IMR-90 (cell line): ENCODE results near the gene CPAMD8. TPM values are rescaled to one million over a fixed set of nuclear protein-coding genes. Genes with fewer than 3 reads are reported as not detected.

Source experiments
- ATAC-seq: fragments of 200-7000 bp; cut with Tn5 transposase; 2 replicates; pipeline ENCODE4 v1.9.1; 2020; ENCODE audit warnings: low read depth, mild to moderate bottlenecking, moderate library complexity
- BruUV-seq: library from RNA; stranded (reverse); fragments of 400-500 nt; replicated peaks from 2 replicates; lab custom pipeline; 2021; lab: Mats Ljungman, UMichigan
- CTCF ChIA-PET: fragments of 300-600 bp; formaldehyde crosslinking; extraction: SDS; loops from one replicate; lab custom pipeline; 2021; ENCODE audit warnings: antibody characterized with exemption; lab: Yijun Ruan, JAX
- POLR2A ChIA-PET: fragments of 300-600 bp; sonication (Branson Sonifier 250); formaldehyde crosslinking; loops from one replicate; lab custom pipeline; 2022; ENCODE audit warnings: antibody characterized with exemption; ENCODE audit not compliant: unreplicated experiment; lab: Charles Lee
- DNase-seq: peaks from one replicate; pipeline ENCODE4 v3.0.0; 2013
- H2AFZ ChIP-seq: replicated peaks from 2 replicates; pipeline ENCODE3; 2013; ENCODE audit warnings: low read length, mild to moderate bottlenecking; ENCODE audit not compliant: poor library complexity
- H2AK5ac ChIP-seq: 2 replicates; pipeline ENCODE4 v1.6.1; 2013; ENCODE audit warnings: low read depth, low read length, inconsistent platforms
- H2AK9ac ChIP-seq: replicated peaks from 2 replicates; pipeline ENCODE3; 2013; ENCODE audit warnings: mild to moderate bottlenecking, low read depth, low read length, moderate library complexity; ENCODE audit not compliant: poor library complexity
- H2BK120ac ChIP-seq: 2 replicates; pipeline ENCODE4 v1.6.1; 2013; ENCODE audit warnings: low read depth, low read length, inconsistent platforms
- H2BK15ac ChIP-seq: 3 replicates; pipeline ENCODE4 v1.6.1; 2013; ENCODE audit warnings: low read depth, low read length, inconsistent platforms
- H2BK20ac ChIP-seq: 2 replicates; pipeline ENCODE4 v1.6.1; 2013; ENCODE audit warnings: low read depth, mild to moderate bottlenecking, inconsistent platforms, low read length, moderate library complexity
- H2BK5ac ChIP-seq: 2 replicates; pipeline ENCODE4 v1.6.1; 2013; ENCODE audit warnings: mild to moderate bottlenecking, low read depth, low read length, inconsistent platforms; ENCODE audit not compliant: poor library complexity, severe bottlenecking
- H3K14ac ChIP-seq: replicated peaks from 2 replicates; pipeline ENCODE4 v1.6.1; 2013; ENCODE audit warnings: low read depth, low read length, inconsistent platforms
- H3K18ac ChIP-seq: 2 replicates; pipeline ENCODE4 v1.6.1; 2013; ENCODE audit warnings: low read depth, low read length, control low read depth
- H3K23ac ChIP-seq: 2 replicates; pipeline ENCODE4 v1.6.1; 2013; ENCODE audit warnings: low read depth, low read length, inconsistent platforms
- H3K27ac ChIP-seq: 2 replicates; pipeline ENCODE4 v1.5.1; 2013; ENCODE audit warnings: mild to moderate bottlenecking, control low read depth, low read length; ENCODE audit not compliant: insufficient read depth
- H3K27me3 ChIP-seq: 2 replicates; pipeline ENCODE4 v1.6.1; 2013; ENCODE audit warnings: low read length; ENCODE audit not compliant: control insufficient read depth, insufficient read depth
- H3K36me3 ChIP-seq: 2 replicates; pipeline ENCODE4 v1.6.1; 2013; ENCODE audit warnings: low read length, mixed read lengths; ENCODE audit not compliant: control insufficient read depth, insufficient read depth
- H3K4ac ChIP-seq: 2 replicates; pipeline ENCODE4 v1.6.1; 2013; ENCODE audit warnings: low read depth, low read length, inconsistent platforms
- H3K4me1 ChIP-seq: 2 replicates; pipeline ENCODE4 v1.6.1; 2013; ENCODE audit warnings: low read length, mixed read lengths; ENCODE audit not compliant: control insufficient read depth, insufficient read depth
- H3K4me2 ChIP-seq: 2 replicates; pipeline ENCODE4 v1.6.1; 2013; ENCODE audit warnings: low read depth, mild to moderate bottlenecking, control low read depth, low read length, moderate library complexity
- H3K4me3 ChIP-seq: 2 replicates; pipeline ENCODE4 v1.5.1; 2013; ENCODE audit warnings: low read depth, mild to moderate bottlenecking, control low read depth, low read length, moderate library complexity; ENCODE audit not compliant: insufficient read depth
- H3K56ac ChIP-seq: 2 replicates; pipeline ENCODE4 v1.6.1; 2013; ENCODE audit warnings: low read length, inconsistent platforms; ENCODE audit not compliant: insufficient read depth; ENCODE audit errors: extremely low read depth
- H3K79me1 ChIP-seq, 2 experiments: 2 replicates each; pipeline ENCODE4 v1.6.1; 2013; ENCODE audit warnings: low read length in 2 of 2, inconsistent platforms in 1 of 2, low read depth in 1 of 2
- H3K9ac ChIP-seq: 2 replicates; pipeline ENCODE4 v1.6.1; 2013; ENCODE audit warnings: low read depth, low read length, control low read depth
- H3K9me1 ChIP-seq: 2 replicates; pipeline ENCODE4 v1.6.1; 2013; ENCODE audit warnings: low read length, inconsistent platforms; ENCODE audit not compliant: insufficient read depth
- H3K9me3 ChIP-seq: 2 replicates; pipeline ENCODE4 v1.6.1; 2013; ENCODE audit warnings: low read length; ENCODE audit not compliant: control insufficient read depth, insufficient read depth
- H4K20me1 ChIP-seq: 2 replicates; pipeline ENCODE4 v1.6.1; 2013; ENCODE audit warnings: low read length, inconsistent platforms; ENCODE audit not compliant: insufficient read depth
- H4K5ac ChIP-seq: 2 replicates; pipeline ENCODE4 v1.6.1; 2013; ENCODE audit warnings: mild to moderate bottlenecking, low read depth, low read length, control low read depth
- H4K8ac ChIP-seq, 2 experiments: 2 replicates each; pipeline ENCODE4 v1.6.1; 2013; ENCODE audit warnings: low read depth in 2 of 2, low read length in 2 of 2, control low read depth in 1 of 2, inconsistent platforms in 1 of 2
- H4K91ac ChIP-seq: 2 replicates; pipeline ENCODE4 v1.6.1; 2013; ENCODE audit warnings: low read depth, low read length, inconsistent platforms; ENCODE audit not compliant: insufficient read depth
- CEBPB ChIP-seq: IDR thresholded peaks from 2 replicates; pipeline ENCODE4 v1.6.1; 2012; ENCODE audit warnings: low read depth, low read length, improper control_type of control experiment
- MAFK ChIP-seq: IDR thresholded peaks from 2 replicates; pipeline ENCODE4 v1.6.1; 2012; ENCODE audit warnings: low read depth, low read length, improper control_type of control experiment
- MAZ ChIP-seq: IDR thresholded peaks from 2 replicates; pipeline ENCODE4 v1.6.1; 2012; ENCODE audit warnings: low read depth, mild to moderate bottlenecking, low read length, improper control_type of control experiment, moderate library complexity, borderline replicate concordance
- POLR2A ChIP-seq: IDR thresholded peaks from 2 replicates; pipeline ENCODE4 v1.6.1; 2012; ENCODE audit warnings: mild to moderate bottlenecking, low read depth, low read length
- RCOR1 ChIP-seq: IDR thresholded peaks from 2 replicates; pipeline ENCODE4 v1.6.1; 2012; ENCODE audit warnings: mild to moderate bottlenecking, low read length, improper control_type of control experiment; ENCODE audit not compliant: insufficient replicate concordance
- RFX5 ChIP-seq: IDR thresholded peaks from 2 replicates; pipeline ENCODE4 v1.8.0; 2012; ENCODE audit warnings: low read depth, mild to moderate bottlenecking, low read length, moderate library complexity
- SMC3 ChIP-seq: fragments of 150-350 bp; IDR thresholded peaks from 2 replicates; pipeline ENCODE4 v1.6.1; 2016; ENCODE audit warnings: low read depth, mild to moderate bottlenecking, antibody characterized with exemption, low read length, moderate library complexity
- WGBS, 2 experiments: methylation state at CpG; one replicate each; pipeline versions ENCODE4 v1.1.5 to v1.1.7; 2013; ENCODE audit warnings: missing lambda C conversion rate in 2 of 2; ENCODE audit not compliant: insufficient read length in 1 of 2; ENCODE audit errors: extremely low coverage in 2 of 2; 5-methylcytosine and 5-hydroxymethylcytosine counted together
- dilution Hi-C: fragments of 300-500 bp; cut with HindIII; formaldehyde crosslinking; loops from one replicate; pipeline ENCODE4 v1.14.3; 2018; ENCODE audit warnings: low sequenced_read_pairs; ENCODE audit not compliant: unreplicated experiment
- in situ Hi-C: fragments of 300-500 bp; cut with MboI; formaldehyde crosslinking; loops from 3 replicates; pipeline ENCODE4 v1.14.3; 2019; ENCODE audit warnings: low sequenced_read_pairs, inconsistent platforms, mixed read lengths
- intact Hi-C: fragments of 100-400 bp; cut with micrococcal nuclease; formaldehyde crosslinking; loops from 2 replicates; pipeline ENCODE4 v1.10.0; 2022
- polyA plus RNA-seq, 3 experiments: library from polyadenylated mRNA; depleted of rRNA; stranded (reverse); fragments of >200 nt; gene quantifications; 2 replicates each; pipeline ENCODE4 v1.2.3, GENCODE V29; 2012; ENCODE audit warnings: low replicate concordance in 1 of 3
- total RNA-seq: library from RNA; depleted of rRNA; stranded (reverse); fragments of >200 nt; gene quantifications from 2 replicates; pipeline ENCODE4 v1.2.3, GENCODE V29; 2012
- TF ChIP-seq, protein P1 (sequence below): fragments of 150-350 bp; IDR thresholded peaks from 2 replicates; pipeline ENCODE4 v1.6.1; 2017; ENCODE audit warnings: mild to moderate bottlenecking, antibody characterized with exemption, low read length, low read depth

CPAMD8 gene
- total and polyA plus RNA-seq, 2 of the 4 experiments (the other 2 are of a cell fraction) = 0.36 to 0.79 TPM

DNA sequence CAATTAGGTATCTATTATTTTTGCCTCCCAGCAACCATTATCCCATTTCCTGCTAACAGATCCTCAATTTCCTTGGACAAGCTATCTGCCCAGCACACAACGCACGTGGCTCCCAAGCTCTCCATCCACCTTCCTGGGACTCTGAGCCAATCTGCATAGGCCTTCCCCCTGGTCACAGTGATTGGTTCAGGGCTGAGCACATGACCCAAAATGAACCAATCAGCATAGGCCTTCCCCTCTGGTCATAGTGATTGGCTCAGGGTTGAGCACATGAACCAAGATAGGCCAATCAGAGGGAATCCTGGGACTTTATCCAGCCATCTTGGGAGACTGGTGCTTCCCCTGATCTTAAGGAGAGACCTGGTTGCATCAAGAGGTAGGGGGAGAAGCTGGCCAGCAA is 5.8 kb downstream of the CPAMD8 start:
- Histone ChIP-seq H3K4me2 (no peak overlapping the region), H4K20me1 (no peaks in the 10 kb centered on the region), H2BK20ac (no peak overlapping the region), H3K23ac (no peak overlapping the region), H2BK120ac (no peak overlapping the region), H3K9me3 (peaks cover 12% of the 10 kb centered on the region), H2BK15ac (no peak overlapping the region), H3K4me1 (no peaks in the 10 kb centered on the region), H3K79me1 (no peaks in the 10 kb centered on the region), H3K56ac (no peak overlapping the region), H3K4me3 (no peak overlapping the region), H2AK9ac (no peak overlapping the region), H3K27me3 (peaks cover 30% of the 10 kb centered on the region), H4K8ac (no peak overlapping the region), H3K9me1 (no peaks in the 10 kb centered on the region), H3K18ac (no peak overlapping the region), H4K5ac (no peak overlapping the region), H3K4ac (no peak overlapping the region), H3K27ac (no peak overlapping the region), H2BK5ac (no peak overlapping the region), H3K9ac (no peak overlapping the region), H3K14ac (no peak overlapping the region), H4K91ac (no peak overlapping the region), H2AFZ (no peak overlapping the region), H2AK5ac (no peak overlapping the region), H3K36me3 (no peaks in the 10 kb centered on the region)
- DNase-seq = no peak
- ChIA-PET CTCF (no interaction called here), POLR2A (interaction anchor here (0.7 kb wide), 1 partner anchor 11 kb away, joined by 6 read pairs; no protein-coding TSS in a partner anchor)
- intact Hi-C loops = no loop called here
- TF ChIP-seq POLR2A (no peak), MAZ (no peak), RFX5 (no peak), MAFK (no peak), SMC3 (no peak), CEBPB (no peak), RCOR1 (no peak)
- TF ChIP-seq, protein P1, sequence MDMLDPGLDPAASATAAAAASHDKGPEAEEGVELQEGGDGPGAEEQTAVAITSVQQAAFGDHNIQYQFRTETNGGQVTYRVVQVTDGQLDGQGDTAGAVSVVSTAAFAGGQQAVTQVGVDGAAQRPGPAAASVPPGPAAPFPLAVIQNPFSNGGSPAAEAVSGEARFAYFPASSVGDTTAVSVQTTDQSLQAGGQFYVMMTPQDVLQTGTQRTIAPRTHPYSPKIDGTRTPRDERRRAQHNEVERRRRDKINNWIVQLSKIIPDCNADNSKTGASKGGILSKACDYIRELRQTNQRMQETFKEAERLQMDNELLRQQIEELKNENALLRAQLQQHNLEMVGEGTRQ = peak; percentile 51
- dilution Hi-C loops = no loop called here
- no peak for ATAC-seq
- no TSS peak for BruUV-seq
- in situ Hi-C loops = no loop called here
- WGBS, 2 experiments = no CpG with 5 or more reads among the region's 2 CpGs
